Keratinocyte (primary cell): ENCODE measurements around the gene TDRD1. TPM values are rescaled to one million over a fixed set of nuclear protein-coding genes. Genes with fewer than 3 reads are reported as not detected.
"Not testable (repeated sequence)": the region's sequence is repeated elsewhere in the genome, so short reads cannot be mapped to it uniquely, and the experiment has no call there.

ENCODE experiments used
- DNase-seq: peaks from one replicate; pipeline ENCODE4 v3.0.0-alpha.2; 2011; ENCODE audit warnings: low read depth, missing footprints, low spot score
- FAIRE-seq: peaks from 2 replicates; lab custom pipeline; 2011; peaks lifted over from hg19 to GRCh38; lab: Jason Lieb, UNC
- H2AFZ ChIP-seq: 2 replicates; pipeline ENCODE4 v1.6.0; 2012; ENCODE audit warnings: low read length, control low read depth, inconsistent platforms; ENCODE audit not compliant: control insufficient read depth
- H3K27ac ChIP-seq: 2 replicates; pipeline ENCODE4 v1.5.1; 2011; ENCODE audit warnings: low read length; ENCODE audit not compliant: control insufficient read depth, insufficient read depth
- H3K27me3 ChIP-seq: 3 replicates; pipeline ENCODE4 v1.6.0; 2011; ENCODE audit warnings: low read length; ENCODE audit not compliant: control insufficient read depth, insufficient read depth; ENCODE audit errors: extremely low read depth
- H3K36me3 ChIP-seq, 2 experiments: 2 replicates in 1 of 2; 3 replicates in 1 of 2; pipeline ENCODE4 v1.5.1; 2011; ENCODE audit warnings: low read length in 2 of 2, mild to moderate bottlenecking in 1 of 2; ENCODE audit not compliant: control insufficient read depth in 2 of 2, insufficient read depth in 2 of 2; ENCODE audit errors: extremely low read depth in 1 of 2
- H3K4me1 ChIP-seq: 3 replicates; pipeline ENCODE4 v1.5.1; 2011; ENCODE audit warnings: low read length; ENCODE audit not compliant: control insufficient read depth, insufficient read depth; ENCODE audit errors: extremely low read depth
- H3K4me2 ChIP-seq: 3 replicates; pipeline ENCODE4 v1.6.0; 2011; ENCODE audit warnings: low read depth, low read length; ENCODE audit not compliant: control insufficient read depth, insufficient read depth; ENCODE audit errors: extremely low read depth
- H3K4me3 ChIP-seq, 3 experiments: fragments of 200-600 bp in 1 of 3; sonication (generic) in 1 of 3; 2 replicates in 2 of 3; 3 replicates in 1 of 3; pipeline ENCODE4 v1.5.1; 2011 to 2016; ENCODE audit warnings: low read length in 3 of 3, mild to moderate bottlenecking in 3 of 3, control low read depth in 2 of 3, inconsistent platforms in 1 of 3, low read depth in 1 of 3, mixed read lengths in 1 of 3, mixed run types in 1 of 3, moderate library complexity in 1 of 3; ENCODE audit not compliant: control insufficient read depth in 2 of 3, insufficient read depth in 2 of 3; ENCODE audit errors: extremely low read depth in 1 of 3
- H3K79me2 ChIP-seq: 2 replicates; pipeline ENCODE4 v1.6.0; 2012; ENCODE audit warnings: low read length; ENCODE audit not compliant: control insufficient read depth, insufficient read depth
- H3K9ac ChIP-seq: 3 replicates; pipeline ENCODE4 v1.6.0; 2011; ENCODE audit warnings: low read length; ENCODE audit not compliant: control insufficient read depth, insufficient read depth; ENCODE audit errors: extremely low read depth
- H3K9me1 ChIP-seq: 3 replicates; pipeline ENCODE4 v1.6.0; 2011; ENCODE audit warnings: low read length; ENCODE audit not compliant: control insufficient read depth, insufficient read depth; ENCODE audit errors: extremely low read depth
- H3K9me3 ChIP-seq: 2 replicates; pipeline ENCODE4 v1.5.1; 2012; ENCODE audit warnings: low read depth, low read length; ENCODE audit not compliant: control insufficient read depth
- H4K20me1 ChIP-seq: 3 replicates; pipeline ENCODE4 v1.6.0; 2011; ENCODE audit warnings: low read length; ENCODE audit not compliant: control insufficient read depth, insufficient read depth; ENCODE audit errors: extremely low read depth
- CTCF ChIP-seq, 3 experiments: IDR thresholded peaks in 1 of 3; conservative IDR thresholded peaks in 1 of 3; optimal IDR thresholded peaks in 1 of 3; 2 replicates in 2 of 3; 3 replicates in 1 of 3; pipeline versions ENCODE3 to v1.5.1; 2011; ENCODE audit warnings: low read length in 3 of 3, mild to moderate bottlenecking in 3 of 3, moderate library complexity in 2 of 3, control low read depth in 1 of 3, inconsistent platforms in 1 of 3; ENCODE audit not compliant: insufficient read depth in 2 of 3; ENCODE audit errors: extremely low read depth in 1 of 3
- EZH2 ChIP-seq: IDR thresholded peaks from one replicate; pipeline ENCODE4 v1.6.1; 2012; ENCODE audit warnings: inconsistent platforms, mild to moderate bottlenecking, low read length, moderate library complexity
- dilution Hi-C: fragments of 300-500 bp; cut with MboI; formaldehyde crosslinking; loops from one replicate; pipeline ENCODE4 v1.7.0; 2020; ENCODE audit warnings: low sequenced_read_pairs; ENCODE audit not compliant: extremely low pct_ligation_motif_present
- polyA plus RNA-seq, 5 experiments: library from polyadenylated mRNA; depleted of rRNA in 3 of 5; stranded (reverse) in 3 of 5; stranded (forward) in 1 of 5; unstranded in 1 of 5; fragments of >200 nt; gene quantifications; 1 replicate in 1 of 5; 2 replicates in 3 of 5; 3 replicates in 1 of 5; pipeline versions ENCODE4 v1.2.1 to v1.2.3, GENCODE V29; 2011 to 2012; ENCODE audit warnings: missing spikeins in 2 of 5, low read depth in 1 of 5, low replicate concordance in 1 of 5

The TDRD1 gene
- polyA plus RNA-seq, 1 donor (not counting 4 experiments of a cell fraction or from before 2014, with no cell fraction given) = 0.56 TPM

GRCh38 chr10:114140036-114140435 is 39.1 kb upstream of the TDRD1 start:
- no peak for TF ChIP-seq CTCF (optimal IDR thresholded peaks at IDR 0.05 in 1 of 3, IDR thresholded peaks at IDR 0.05 in 1 of 3, conservative IDR thresholded peaks at IDR 0.05 in 1 of 3; ENCODE audit: extremely low read depth in 1 of 3, insufficient read depth in 2 of 3, low read length in 3 of 3)
- TF ChIP-seq EZH2 = no peak
- no peak overlapping the region for H3K4me2 ChIP-seq
- no peak overlapping the region for H3K4me3 ChIP-seq
- no peaks in the 10 kb centered on the region for H3K9me3 ChIP-seq
- H3K4me1 ChIP-seq = no peaks in the 10 kb centered on the region
- no peaks in the 10 kb centered on the region for H3K27me3 ChIP-seq
- no peak overlapping the region for H3K27ac ChIP-seq
- peaks cover 0 to 4% of the 10 kb centered on the region in 2 experiments for H3K36me3 ChIP-seq
- no peaks in the 10 kb centered on the region for H3K9me1 ChIP-seq
- H3K79me2 ChIP-seq = no peaks in the 10 kb centered on the region
- dilution Hi-C loops = no loop called here
- no peak overlapping the region for H3K9ac ChIP-seq
- no peaks in the 10 kb centered on the region for H4K20me1 ChIP-seq
- no peak for DNase-seq
- H2AFZ ChIP-seq = no peak overlapping the region
- FAIRE-seq = no peak

- H3K36me3 ChIP-seq, H3K9me1 ChIP-seq, H3K27ac ChIP-seq, H3K4me2 ChIP-seq, H3K4me3 ChIP-seq, DNase-seq, dilution Hi-C loops, H2AFZ ChIP-seq, H3K9ac ChIP-seq, H4K20me1 ChIP-seq, H3K79me2 ChIP-seq, H3K4me1 ChIP-seq, H3K27me3 ChIP-seq, H3K9me3 ChIP-seq, FAIRE-seq: not testable (repeated sequence)
Observed at GRCh38 chr10:114140827-114141226, 38.3 kb upstream of the TDRD1 start.

- peaks cover 3 to 5% of the 10 kb centered on the region in 2 experiments for H3K36me3 ChIP-seq
Observed at GRCh38 chr10:114142018-114142417, 37.1 kb upstream of the TDRD1 start.

More at GRCh38 chr10:114142018-114142417, 37.1 kb upstream of the TDRD1 start:
- no peaks in the 10 kb centered on the region for H3K9me1 ChIP-seq
- no peak overlapping the region for H3K4me2 ChIP-seq
- no peak overlapping the region for H2AFZ ChIP-seq
- H4K20me1 ChIP-seq = no peaks in the 10 kb centered on the region
- H3K79me2 ChIP-seq = no peaks in the 10 kb centered on the region
- H3K9ac ChIP-seq = no peak overlapping the region
- DNase-seq (no peak), FAIRE-seq (no peak)
- no peak overlapping the region for H3K27ac ChIP-seq
- dilution Hi-C loops = no loop called here
- no peaks in the 10 kb centered on the region for H3K27me3 ChIP-seq
- no peak overlapping the region for H3K4me3 ChIP-seq
- TF ChIP-seq CTCF (optimal IDR thresholded peaks at IDR 0.05 in 1 of 3, IDR thresholded peaks at IDR 0.05 in 1 of 3, conservative IDR thresholded peaks at IDR 0.05 in 1 of 3; ENCODE audit: extremely low read depth in 1 of 3, insufficient read depth in 2 of 3, low read length in 3 of 3) = no peak
- H3K4me1 ChIP-seq = no peaks in the 10 kb centered on the region
- H3K9me3 ChIP-seq = no peaks in the 10 kb centered on the region
